Measurements from ENCODE around the gene CCSER1. TPM values are rescaled to one million over a fixed set of nuclear protein-coding genes. Genes with fewer than 3 reads are reported as not detected.
A peak's percentile ranks its signal among the peaks of the same experiment; 100 is the strongest.

CCSER1 gene
- total RNA-seq, 4 donors from 2014 or later = 13.3 to 54.6 (median 34.0) TPM

DNA sequence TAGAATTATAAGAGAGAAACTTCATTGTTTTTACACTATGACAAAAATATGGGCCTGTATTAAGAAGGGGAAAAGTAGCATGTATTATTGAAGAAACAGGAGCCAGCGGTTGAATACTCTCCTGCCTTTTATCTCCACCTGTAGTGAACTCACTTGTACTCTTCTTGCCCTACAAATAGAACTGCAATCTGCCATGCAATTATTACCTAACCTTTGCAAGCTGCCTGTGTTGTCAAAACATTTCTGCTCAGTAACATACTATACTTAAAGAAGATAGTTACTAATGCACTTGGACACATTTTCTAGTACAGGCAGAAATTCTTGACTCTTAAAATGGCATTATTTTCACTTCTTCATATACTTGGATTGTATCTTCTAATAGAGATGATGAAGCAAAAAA lies 1358.2 kb downstream of the CCSER1 start:
- no peak for TF ChIP-seq POLR2A (IDR thresholded peaks at IDR 0.05)
- TF ChIP-seq, protein P1, sequence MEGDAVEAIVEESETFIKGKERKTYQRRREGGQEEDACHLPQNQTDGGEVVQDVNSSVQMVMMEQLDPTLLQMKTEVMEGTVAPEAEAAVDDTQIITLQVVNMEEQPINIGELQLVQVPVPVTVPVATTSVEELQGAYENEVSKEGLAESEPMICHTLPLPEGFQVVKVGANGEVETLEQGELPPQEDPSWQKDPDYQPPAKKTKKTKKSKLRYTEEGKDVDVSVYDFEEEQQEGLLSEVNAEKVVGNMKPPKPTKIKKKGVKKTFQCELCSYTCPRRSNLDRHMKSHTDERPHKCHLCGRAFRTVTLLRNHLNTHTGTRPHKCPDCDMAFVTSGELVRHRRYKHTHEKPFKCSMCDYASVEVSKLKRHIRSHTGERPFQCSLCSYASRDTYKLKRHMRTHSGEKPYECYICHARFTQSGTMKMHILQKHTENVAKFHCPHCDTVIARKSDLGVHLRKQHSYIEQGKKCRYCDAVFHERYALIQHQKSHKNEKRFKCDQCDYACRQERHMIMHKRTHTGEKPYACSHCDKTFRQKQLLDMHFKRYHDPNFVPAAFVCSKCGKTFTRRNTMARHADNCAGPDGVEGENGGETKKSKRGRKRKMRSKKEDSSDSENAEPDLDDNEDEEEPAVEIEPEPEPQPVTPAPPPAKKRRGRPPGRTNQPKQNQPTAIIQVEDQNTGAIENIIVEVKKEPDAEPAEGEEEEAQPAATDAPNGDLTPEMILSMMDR (IDR thresholded peaks at IDR 0.05) = no peak
- no peak for TF ChIP-seq EP300 (IDR thresholded peaks at IDR 0.05; ENCODE audit: low read depth)
- no peak for TF ChIP-seq POLR2AphosphoS5 (IDR thresholded peaks at IDR 0.05)
- no peaks in the 10 kb centered on the region for H3K27me3 ChIP-seq
- no peak for DNase-seq
- H3K4me3 ChIP-seq = no peak overlapping the region
- intact Hi-C loops (cut with DNase I; ENCODE audit: low total_unique reads) = no loop called here
- H3K4me1 ChIP-seq = no peaks in the 10 kb centered on the region
- no peak overlapping the region for H3K27ac ChIP-seq
- H3K9me3 ChIP-seq = no peaks in the 10 kb centered on the region
- in situ Hi-C loops (cut with MboI; ENCODE audit: low pct_ligation_motif_present in 1 of 4, low pct_unique_long_range_greater_than_20kb in 1 of 4, low sequenced_read_pairs in 3 of 4) = no loop called here
- WGBS, 2 donors (ENCODE audit: low coverage in 1 of 2) = 69 to 76% methylated on average over 1 of the region's 1 CpG
- H3K36me3 ChIP-seq = no peaks in the 10 kb centered on the region

DNA sequence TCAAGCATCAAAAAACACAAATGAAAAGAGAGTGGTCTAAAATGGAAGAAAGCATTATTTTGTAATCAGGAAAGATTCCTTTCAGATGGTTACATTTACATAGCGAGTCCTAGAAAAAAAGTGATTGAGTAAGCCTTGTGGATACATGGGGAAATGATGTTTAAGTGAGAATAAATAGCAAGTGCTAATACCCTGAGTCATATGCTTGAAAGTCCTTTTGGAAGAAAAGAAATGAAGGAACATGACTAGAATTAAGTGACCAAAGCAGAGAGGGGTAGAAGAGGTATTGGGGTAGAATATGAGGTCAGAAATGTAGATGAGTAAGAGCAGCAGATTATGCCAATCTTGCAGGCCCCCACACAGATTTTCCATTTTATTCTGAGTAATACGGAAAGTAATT lies 1361.8 kb downstream of the CCSER1 start:
- Histone ChIP-seq H3K27me3 (no peaks in the 10 kb centered on the region), H3K9me3 (no peaks in the 10 kb centered on the region), H3K27ac (no peak overlapping the region), H3K4me3 (no peak overlapping the region), H3K36me3 (no peaks in the 10 kb centered on the region), H3K4me1 (no peaks in the 10 kb centered on the region)
- DNase-seq = no peak
- TF ChIP-seq EP300 (IDR thresholded peaks at IDR 0.05; ENCODE audit: low read depth) (no peak), POLR2A (IDR thresholded peaks at IDR 0.05) (no peak), POLR2AphosphoS5 (IDR thresholded peaks at IDR 0.05) (no peak)
- TF ChIP-seq, protein P1 (IDR thresholded peaks at IDR 0.05) = no peak
- 92 to 97% methylated on average over 2 of the region's 2 CpGs for WGBS, 2 donors (ENCODE audit: low coverage in 1 of 2)
- intact Hi-C loops (cut with DNase I; ENCODE audit: low total_unique reads) = no loop called here
- in situ Hi-C loops (cut with MboI; ENCODE audit: low pct_ligation_motif_present in 1 of 4, low pct_unique_long_range_greater_than_20kb in 1 of 4, low sequenced_read_pairs in 3 of 4) = no loop called here

DNA sequence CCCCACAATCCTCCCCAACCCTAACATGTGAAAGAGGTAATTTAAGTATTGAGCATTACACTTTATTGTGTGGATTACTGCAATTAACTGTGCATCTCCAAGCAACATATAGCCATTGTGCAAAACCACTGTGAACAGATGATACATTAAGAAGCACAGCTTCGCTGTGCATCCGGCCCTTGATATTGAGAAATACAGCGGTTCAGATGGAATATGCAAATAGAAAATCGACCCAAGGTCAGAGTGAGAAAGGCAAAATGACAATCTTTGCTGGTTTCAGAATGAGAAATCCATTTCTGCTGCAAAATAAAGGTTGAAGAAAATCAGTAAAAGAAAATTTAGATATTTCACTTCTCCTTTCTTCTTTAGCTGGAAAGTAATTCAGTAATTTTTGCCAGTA lies 1370.7 kb downstream of the CCSER1 start:
- Histone ChIP-seq H3K4me1 (no peaks in the 10 kb centered on the region), H3K27me3 (no peaks in the 10 kb centered on the region), H3K9me3 (no peaks in the 10 kb centered on the region), H3K36me3 (no peaks in the 10 kb centered on the region), H3K4me3 (no peak overlapping the region), H3K27ac (no peak overlapping the region)
- intact Hi-C loops (cut with DNase I; ENCODE audit: low total_unique reads) = no loop called here
- WGBS, 2 donors (ENCODE audit: low coverage in 1 of 2) = 83% methylated on average over 1 to 4 of the region's 4 CpGs
- no peak for DNase-seq
- in situ Hi-C loops (cut with MboI; ENCODE audit: low pct_ligation_motif_present in 1 of 4, low pct_unique_long_range_greater_than_20kb in 1 of 4, low sequenced_read_pairs in 3 of 4) = no loop called here
- TF ChIP-seq EP300 (IDR thresholded peaks at IDR 0.05; ENCODE audit: low read depth) = no peak
- TF ChIP-seq, protein P1 (IDR thresholded peaks at IDR 0.05) = no peak
- TF ChIP-seq POLR2AphosphoS5 (IDR thresholded peaks at IDR 0.05) = no peak
- no peak for TF ChIP-seq POLR2A (IDR thresholded peaks at IDR 0.05)

DNA sequence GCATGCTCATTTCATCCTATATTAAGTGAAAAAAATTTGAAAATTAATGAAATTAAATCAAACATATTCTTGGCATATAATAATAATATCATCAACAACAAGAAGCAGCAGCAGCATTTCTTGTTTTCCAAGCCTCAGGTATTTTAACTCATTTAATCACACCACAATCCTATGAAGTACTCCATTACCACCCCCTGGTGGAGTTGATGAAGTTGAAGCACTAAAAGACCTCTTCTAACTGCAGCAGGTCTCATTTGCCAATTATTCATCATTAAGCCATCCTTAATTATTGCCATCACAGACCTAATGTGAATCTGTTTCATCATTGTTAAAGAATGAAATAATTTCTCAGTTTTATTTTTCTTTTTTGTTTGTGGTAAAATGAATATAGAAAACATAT lies 1375.2 kb downstream of the CCSER1 start:
- TF ChIP-seq POLR2AphosphoS5 (IDR thresholded peaks at IDR 0.05) (no peak), EP300 (IDR thresholded peaks at IDR 0.05; ENCODE audit: low read depth) (no peak), POLR2A (IDR thresholded peaks at IDR 0.05) (no peak)
- TF ChIP-seq, protein P1 (IDR thresholded peaks at IDR 0.05) = peak in 1 of 5 experiments; percentile 18
- H3K36me3 ChIP-seq = no peaks in the 10 kb centered on the region
- in situ Hi-C loops (cut with MboI; ENCODE audit: low pct_ligation_motif_present in 1 of 4, low pct_unique_long_range_greater_than_20kb in 1 of 4, low sequenced_read_pairs in 3 of 4) = no loop called here
- H3K9me3 ChIP-seq = no peaks in the 10 kb centered on the region
- no peak overlapping the region for H3K27ac ChIP-seq
- DNase-seq = no peak
- intact Hi-C loops (cut with DNase I; ENCODE audit: low total_unique reads) = no loop called here
- no peaks in the 10 kb centered on the region for H3K4me1 ChIP-seq
- no peaks in the 10 kb centered on the region for H3K27me3 ChIP-seq
- no peak overlapping the region for H3K4me3 ChIP-seq
